K562 (cell line): ENCODE data around the gene SLC22A23. TPM values are rescaled to one million over a fixed set of nuclear protein-coding genes. Genes with fewer than 3 reads are reported as not detected.

ENCODE experiments used
- C11orf30 ChIP-seq: fragments of 450-650 bp; IDR thresholded peaks from 2 replicates; pipeline ENCODE4 v1.6.1; 2016; ENCODE audit warnings: low read depth, mild to moderate bottlenecking
- CBFA2T3 ChIP-seq: fragments of 450-650 bp; IDR thresholded peaks from 2 replicates; pipeline ENCODE4 v1.6.1; 2017
- CREM ChIP-seq: IDR thresholded peaks from 2 replicates; pipeline ENCODE4 v1.6.1; 2014; ENCODE audit warnings: antibody characterized with exemption, low read depth
- EHMT2 ChIP-seq: fragments of 450-650 bp; IDR thresholded peaks from 2 replicates; pipeline ENCODE4 v1.6.1; 2018; ENCODE audit warnings: antibody characterized with exemption
- FOXA3 ChIP-seq, 2 experiments: fragments of 450-650 bp in 1 of 2; sonication (generic) in 1 of 2; formaldehyde crosslinking; IDR thresholded peaks in 1 of 2; conservative IDR thresholded peaks in 1 of 2; 2 replicates each; pipeline versions ENCODE4 v1.4.0 to v1.8.0; 2020 to 2022; ENCODE audit warnings: mild to moderate bottlenecking in 2 of 2, missing genetic modification reagents in 1 of 2
- HCFC1 ChIP-seq: IDR thresholded peaks from 2 replicates; pipeline ENCODE4 v1.6.1; 2012; ENCODE audit warnings: low read depth, low read length, improper control_type of control experiment
- L3MBTL2 ChIP-seq: fragments of 450-650 bp; IDR thresholded peaks from 2 replicates; pipeline ENCODE4 v1.6.1; 2016; ENCODE audit warnings: mild to moderate bottlenecking, moderate library complexity
- PHB2 ChIP-seq: fragments of 450-650 bp; IDR thresholded peaks from 2 replicates; pipeline ENCODE4 v1.6.1; 2017; ENCODE audit warnings: low read depth
- SIN3A ChIP-seq, 2 experiments: fragments of 150-350 bp in 1 of 2; IDR thresholded peaks; 2 replicates each; pipeline ENCODE4 v1.6.1; 2011 to 2016; ENCODE audit warnings: borderline replicate concordance in 2 of 2, low read depth in 2 of 2, low read length in 2 of 2, mild to moderate bottlenecking in 2 of 2, moderate library complexity in 2 of 2; ENCODE audit not compliant: control insufficient read depth in 1 of 2
- TAL1 ChIP-seq: fragments of 450-650 bp; IDR thresholded peaks from 2 replicates; pipeline ENCODE4 v1.6.1; 2016; ENCODE audit warnings: mild to moderate bottlenecking
- TARDBP ChIP-seq: fragments of 450-650 bp; IDR thresholded peaks from 2 replicates; pipeline ENCODE4 v1.6.1; 2016
- TOE1 ChIP-seq, 2 experiments: fragments of 450-650 bp in 1 of 2; sonication (generic) in 1 of 2; formaldehyde crosslinking in 1 of 2; IDR thresholded peaks; 2 replicates each; pipeline versions ENCODE4 v1.7.1 to v1.8.0; 2016 to 2022; ENCODE audit warnings: borderline replicate concordance in 2 of 2, mild to moderate bottlenecking in 2 of 2, antibody characterized with exemption in 1 of 2, inconsistent platforms in 1 of 2, low read depth in 1 of 2, missing genetic modification reagents in 1 of 2, moderate library complexity in 1 of 2
- ZEB2 ChIP-seq: fragments of 450-650 bp; IDR thresholded peaks from 2 replicates; pipeline ENCODE4 v1.6.1; 2016
- ZNF140 ChIP-seq: fragments of 250-450 bp; sonication (Bioruptor Pico); IDR thresholded peaks from 2 replicates; pipeline ENCODE4 v1.8.0; 2021; ENCODE audit warnings: moderate library complexity, mild to moderate bottlenecking, inconsistent platforms
- ZNF436 ChIP-seq: fragments of 250-450, 450-650 bp; sonication (Bioruptor Pico); formaldehyde crosslinking; IDR thresholded peaks from 2 replicates; pipeline ENCODE4 v1.7.0; 2020; ENCODE audit warnings: mild to moderate bottlenecking
- ZNF584 ChIP-seq: fragments of 200-800 bp; sonication (Bioruptor generic); IDR thresholded peaks from 2 replicates; pipeline ENCODE4 v1.6.1; 2016; ENCODE audit warnings: low read depth, mild to moderate bottlenecking, missing genetic modification characterization, missing compliant biosample characterization
- ZNF589 ChIP-seq: fragments of 200-800 bp; sonication (Bioruptor generic); IDR thresholded peaks from 2 replicates; pipeline ENCODE4 v1.6.1; 2016; ENCODE audit warnings: low read depth, missing genetic modification characterization, missing compliant biosample characterization
- ZNF75A ChIP-seq: fragments of 450-650 bp; formaldehyde crosslinking; IDR thresholded peaks from 2 replicates; pipeline ENCODE4 v1.4.0; 2020; ENCODE audit warnings: mild to moderate bottlenecking
- polyA plus RNA-seq, 8 experiments: library from polyadenylated mRNA; depleted of rRNA in 4 of 8; stranded (reverse) in 5 of 8; unstranded in 3 of 8; fragments of >200 nt; fragmentation: Nextera tagmentation in 2 of 8; fragmentation: Illumina TruSeq in 1 of 8; extraction: Ambion mirVana in 2 of 8; extraction: Trizol in 1 of 8; gene quantifications; 2 replicates each; pipeline versions ENCODE4 v1.2.1 to v1.2.3, GENCODE V29; 2011 to 2014; ENCODE audit warnings: inconsistent platforms in 1 of 8, missing spikeins in 1 of 8
- total RNA-seq, 7 experiments: library from RNA; depleted of rRNA in 6 of 7; stranded (reverse); fragments of >200 nt in 6 of 7; fragmentation: Illumina TruSeq in 2 of 7; extraction: Trizol in 2 of 7; gene quantifications; 2 replicates each; pipeline versions ENCODE4 v1.2.1 to v1.2.3, GENCODE V29; 2011 to 2021; ENCODE audit warnings: low replicate concordance in 1 of 7
- TF ChIP-seq, protein P1 (sequence below): fragments of 450-650 bp; IDR thresholded peaks from 2 replicates; pipeline ENCODE4 v1.6.1; 2016; ENCODE audit warnings: low read depth, mild to moderate bottlenecking, moderate library complexity
- TF ChIP-seq, protein P2 (sequence below), 2 experiments: fragments of 450-650 bp; conservative IDR thresholded peaks; 2 replicates each; pipeline ENCODE4 v1.6.1; 2017; ENCODE audit warnings: mild to moderate bottlenecking in 2 of 2, moderate library complexity in 2 of 2
- TF ChIP-seq, protein P3 (sequence below): IDR thresholded peaks from 2 replicates; pipeline ENCODE4 v1.6.1; 2014; ENCODE audit warnings: antibody characterized with exemption
- TF ChIP-seq, protein P4 (sequence below), 3 experiments: fragments of 200-800 bp in 1 of 3; sonication (Bioruptor generic) in 1 of 3; sonication (generic) in 1 of 3; formaldehyde crosslinking in 1 of 3; IDR thresholded peaks; 2 replicates each; pipeline versions ENCODE4 v1.6.1 to v1.8.0; 2016 to 2022; ENCODE audit warnings: mild to moderate bottlenecking in 2 of 3, missing compliant biosample characterization in 2 of 3, missing genetic modification characterization in 2 of 3, missing genetic modification reagents in 1 of 3
- TF ChIP-seq, protein P5 (sequence below): fragments of 450-650 bp; formaldehyde crosslinking; IDR thresholded peaks from 2 replicates; pipeline ENCODE4 v1.4.0; 2022; ENCODE audit warnings: missing genetic modification characterization

SLC22A23 gene
- total and polyA plus RNA-seq, 9 of the 15 experiments (the other 6 are each of a cell fraction or from before 2014, with no cell fraction given): 0.30 to 8.7 (median 2.5) TPM

DNA sequence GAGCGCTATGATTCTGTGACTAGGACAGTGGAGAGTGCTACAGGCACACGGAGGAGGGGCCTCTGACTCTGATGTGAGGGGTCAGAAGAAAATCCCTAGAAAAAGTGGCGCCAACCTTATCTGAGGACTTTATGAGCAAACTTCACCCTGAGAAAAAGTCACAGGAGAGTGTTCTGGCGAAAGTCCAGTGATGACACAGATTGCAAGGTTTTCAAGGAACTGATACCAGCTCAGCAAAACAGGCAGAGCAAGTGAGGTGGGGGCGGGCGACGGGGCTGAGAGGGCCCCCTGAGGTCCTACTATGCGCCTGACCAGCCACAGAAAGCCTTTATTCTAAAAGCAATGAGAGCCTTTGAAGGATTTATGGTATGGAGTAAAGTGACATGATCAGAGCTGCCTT lies 73.3 kb downstream of the SLC22A23 start (continued):
- TF ChIP-seq, protein P1, sequence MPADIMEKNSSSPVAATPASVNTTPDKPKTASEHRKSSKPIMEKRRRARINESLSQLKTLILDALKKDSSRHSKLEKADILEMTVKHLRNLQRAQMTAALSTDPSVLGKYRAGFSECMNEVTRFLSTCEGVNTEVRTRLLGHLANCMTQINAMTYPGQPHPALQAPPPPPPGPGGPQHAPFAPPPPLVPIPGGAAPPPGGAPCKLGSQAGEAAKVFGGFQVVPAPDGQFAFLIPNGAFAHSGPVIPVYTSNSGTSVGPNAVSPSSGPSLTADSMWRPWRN: no peak
- no peak for TF ChIP-seq ZNF75A (CRISPR knock-in tag)
- TF ChIP-seq EHMT2: no peak
- TF ChIP-seq SIN3A (IDR thresholded peaks at IDR 0.05; ENCODE audit: borderline replicate concordance in 2 of 2, control insufficient read depth in 1 of 2, low read depth in 2 of 2, low read length in 2 of 2): no peak
- TF ChIP-seq ZNF589 (CRISPR knock-in tag): peak; percentile 32; the same call in 1 of the 2 replicates
- no peak for TF ChIP-seq ZNF140 (CRISPR knock-in tag)
- TF ChIP-seq L3MBTL2: peak; percentile 17; the same call in 1 of the 2 replicates
- TF ChIP-seq CBFA2T3: peak; percentile 76
- TF ChIP-seq TARDBP: no peak
- TF ChIP-seq TOE1 (IDR thresholded peaks at IDR 0.05; ENCODE audit: borderline replicate concordance): peak; percentile 26; the same call in 1 of the 2 replicates
- no peak for TF ChIP-seq TOE1 (CRISPR knock-in tag; IDR thresholded peaks at IDR 0.05; ENCODE audit: borderline replicate concordance, low read depth)
- TF ChIP-seq FOXA3 (CRISPR knock-in tag; conservative IDR thresholded peaks at IDR 0.05 in 1 of 2, IDR thresholded peaks at IDR 0.05 in 1 of 2): no peak
- TF ChIP-seq, protein P2, sequence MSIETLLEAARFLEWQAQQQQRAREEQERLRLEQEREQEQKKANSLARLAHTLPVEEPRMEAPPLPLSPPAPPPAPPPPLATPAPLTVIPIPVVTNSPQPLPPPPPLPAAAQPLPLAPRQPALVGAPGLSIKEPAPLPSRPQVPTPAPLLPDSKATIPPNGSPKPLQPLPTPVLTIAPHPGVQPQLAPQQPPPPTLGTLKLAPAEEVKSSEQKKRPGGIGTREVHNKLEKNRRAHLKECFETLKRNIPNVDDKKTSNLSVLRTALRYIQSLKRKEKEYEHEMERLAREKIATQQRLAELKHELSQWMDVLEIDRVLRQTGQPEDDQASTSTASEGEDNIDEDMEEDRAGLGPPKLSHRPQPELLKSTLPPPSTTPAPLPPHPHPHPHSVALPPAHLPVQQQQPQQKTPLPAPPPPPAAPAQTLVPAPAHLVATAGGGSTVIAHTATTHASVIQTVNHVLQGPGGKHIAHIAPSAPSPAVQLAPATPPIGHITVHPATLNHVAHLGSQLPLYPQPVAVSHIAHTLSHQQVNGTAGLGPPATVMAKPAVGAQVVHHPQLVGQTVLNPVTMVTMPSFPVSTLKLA (conservative IDR thresholded peaks at IDR 0.05): 0 out of 4 replicates have a peak, but pooled peaks of 1 of the 2 experiments have one; percentile 26
- TF ChIP-seq HCFC1: no peak
- peak; percentile 90 for TF ChIP-seq C11orf30
- TF ChIP-seq TAL1: peak; percentile 56
- peak; percentile 68 for TF ChIP-seq ZEB2
- TF ChIP-seq, protein P3, sequence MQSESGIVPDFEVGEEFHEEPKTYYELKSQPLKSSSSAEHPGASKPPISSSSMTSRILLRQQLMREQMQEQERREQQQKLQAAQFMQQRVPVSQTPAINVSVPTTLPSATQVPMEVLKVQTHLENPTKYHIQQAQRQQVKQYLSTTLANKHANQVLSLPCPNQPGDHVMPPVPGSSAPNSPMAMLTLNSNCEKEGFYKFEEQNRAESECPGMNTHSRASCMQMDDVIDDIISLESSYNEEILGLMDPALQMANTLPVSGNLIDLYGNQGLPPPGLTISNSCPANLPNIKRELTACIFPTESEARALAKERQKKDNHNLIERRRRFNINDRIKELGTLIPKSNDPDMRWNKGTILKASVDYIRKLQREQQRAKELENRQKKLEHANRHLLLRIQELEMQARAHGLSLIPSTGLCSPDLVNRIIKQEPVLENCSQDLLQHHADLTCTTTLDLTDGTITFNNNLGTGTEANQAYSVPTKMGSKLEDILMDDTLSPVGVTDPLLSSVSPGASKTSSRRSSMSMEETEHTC: no peak
- no peak for TF ChIP-seq ZNF436 (CRISPR knock-in tag)
- TF ChIP-seq PHB2: no peak
- peak; percentile 79 for TF ChIP-seq CREM
- peak; percentile 36; the same call in 1 of the 2 replicates for TF ChIP-seq ZNF584
- TF ChIP-seq, protein P4, sequence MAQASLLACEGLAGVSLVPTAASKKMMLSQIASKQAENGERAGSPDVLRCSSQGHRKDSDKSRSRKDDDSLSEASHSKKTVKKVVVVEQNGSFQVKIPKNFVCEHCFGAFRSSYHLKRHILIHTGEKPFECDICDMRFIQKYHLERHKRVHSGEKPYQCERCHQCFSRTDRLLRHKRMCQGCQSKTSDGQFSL (CRISPR knock-in tag; IDR thresholded peaks at IDR 0.05): no peak
- TF ChIP-seq, protein P4 (tag; IDR thresholded peaks at IDR 0.05): no peak; a peak in 1 of 4 replicates
- TF ChIP-seq, protein P5, sequence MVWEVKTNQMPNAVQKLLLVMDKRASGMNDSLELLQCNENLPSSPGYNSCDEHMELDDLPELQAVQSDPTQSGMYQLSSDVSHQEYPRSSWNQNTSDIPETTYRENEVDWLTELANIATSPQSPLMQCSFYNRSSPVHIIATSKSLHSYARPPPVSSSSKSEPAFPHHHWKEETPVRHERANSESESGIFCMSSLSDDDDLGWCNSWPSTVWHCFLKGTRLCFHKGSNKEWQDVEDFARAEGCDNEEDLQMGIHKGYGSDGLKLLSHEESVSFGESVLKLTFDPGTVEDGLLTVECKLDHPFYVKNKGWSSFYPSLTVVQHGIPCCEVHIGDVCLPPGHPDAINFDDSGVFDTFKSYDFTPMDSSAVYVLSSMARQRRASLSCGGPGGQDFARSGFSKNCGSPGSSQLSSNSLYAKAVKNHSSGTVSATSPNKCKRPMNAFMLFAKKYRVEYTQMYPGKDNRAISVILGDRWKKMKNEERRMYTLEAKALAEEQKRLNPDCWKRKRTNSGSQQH (CRISPR knock-in tag): no peak
